Breast epithelium (tissue), 3 donors: ENCODE results near the gene WDR7.

Source experiments
- POLR2A ChIP-seq: fragments of 450-650 bp; IDR thresholded peaks from one replicate; pipeline ENCODE4 v1.6.1; 2016; ENCODE audit warnings: antibody characterized with exemption, mild to moderate bottlenecking, moderate library complexity
- TF ChIP-seq, protein P1 (sequence below), 3 donors: fragments of 450-650 bp; IDR thresholded peaks; one replicate each; pipeline ENCODE4 v1.5.1; 2016 to 2017; ENCODE audit warnings: antibody characterized with exemption in 3 of 3, mild to moderate bottlenecking in 3 of 3, moderate library complexity in 3 of 3

- no peak for TF ChIP-seq POLR2A
- TF ChIP-seq, protein P1, sequence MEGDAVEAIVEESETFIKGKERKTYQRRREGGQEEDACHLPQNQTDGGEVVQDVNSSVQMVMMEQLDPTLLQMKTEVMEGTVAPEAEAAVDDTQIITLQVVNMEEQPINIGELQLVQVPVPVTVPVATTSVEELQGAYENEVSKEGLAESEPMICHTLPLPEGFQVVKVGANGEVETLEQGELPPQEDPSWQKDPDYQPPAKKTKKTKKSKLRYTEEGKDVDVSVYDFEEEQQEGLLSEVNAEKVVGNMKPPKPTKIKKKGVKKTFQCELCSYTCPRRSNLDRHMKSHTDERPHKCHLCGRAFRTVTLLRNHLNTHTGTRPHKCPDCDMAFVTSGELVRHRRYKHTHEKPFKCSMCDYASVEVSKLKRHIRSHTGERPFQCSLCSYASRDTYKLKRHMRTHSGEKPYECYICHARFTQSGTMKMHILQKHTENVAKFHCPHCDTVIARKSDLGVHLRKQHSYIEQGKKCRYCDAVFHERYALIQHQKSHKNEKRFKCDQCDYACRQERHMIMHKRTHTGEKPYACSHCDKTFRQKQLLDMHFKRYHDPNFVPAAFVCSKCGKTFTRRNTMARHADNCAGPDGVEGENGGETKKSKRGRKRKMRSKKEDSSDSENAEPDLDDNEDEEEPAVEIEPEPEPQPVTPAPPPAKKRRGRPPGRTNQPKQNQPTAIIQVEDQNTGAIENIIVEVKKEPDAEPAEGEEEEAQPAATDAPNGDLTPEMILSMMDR (IDR thresholded peaks at IDR 0.05): no peak
Observed at GRCh38 chr18:56643381-56643780, 7.8 kb upstream of the WDR7 start.
